ENCODE measurements around the gene FLT4. TPM values are rescaled to one million over a fixed set of nuclear protein-coding genes. Genes with fewer than 3 reads are reported as not detected.

FLT4 gene
- total RNA-seq, 1 experiment from 2014 or later = 0.44 TPM

- ATAC-seq (no peak), DNase-seq (ENCODE audit: low read depth, low spot score) (no peak)
- intact Hi-C loops (cut with micrococcal nuclease; ENCODE audit: unreplicated experiment) (no loop called here), in situ Hi-C loops (cut with HindIII; ENCODE audit: low pct_unique_long_range_greater_than_20kb, low sequenced_read_pairs) (no loop called here)
- Histone ChIP-seq H3K36me3 (ENCODE audit: control insufficient read depth, insufficient read depth, low read length) (no peaks in the 10 kb centered on the region), H3K27ac (ENCODE audit: low read length) (no peak overlapping the region), H3K27me3 (ENCODE audit: control insufficient read depth, insufficient read depth, low read length) (no peaks in the 10 kb centered on the region), H3K4me3 (ENCODE audit: low read depth in 2 of 2, low read length in 2 of 2) (no peak overlapping the region), H3K9me3 (ENCODE audit: control insufficient read depth, insufficient read depth, low read depth, low read length) (no peaks in the 10 kb centered on the region), H3K4me1 (ENCODE audit: control insufficient read depth, insufficient read depth, low read length) (peaks cover 5% of the 10 kb centered on the region)
- CTCF ChIA-PET = interaction anchor here (2.3 kb wide), 1 partner anchor 58 kb away, joined by 9 read pairs; no protein-coding TSS in a partner anchor
- POLR2A ChIA-PET = no interaction called here
- no TSS peak for BruUV-seq (replicated peaks)
- no peak for TF ChIP-seq SIN3A (IDR thresholded peaks at IDR 0.05; ENCODE audit: borderline replicate concordance, insufficient read depth, low read depth, low read length)
- TF ChIP-seq POLR2AphosphoS5 (IDR thresholded peaks at IDR 0.05; ENCODE audit: low read depth, low read length) = no peak
- TF ChIP-seq TCF7L2 (IDR thresholded peaks at IDR 0.05; ENCODE audit: low read depth, low read length) = no peak
- TF ChIP-seq REST (IDR thresholded peaks at IDR 0.05; ENCODE audit: insufficient read depth in 1 of 2, low read depth in 2 of 2, low read length in 1 of 2) = no peak
- no peak for TF ChIP-seq CTCF (IDR thresholded peaks at IDR 0.05)
Measured at GRCh38 chr5:180668835-180669596, 19.6 kb upstream of the FLT4 start.

GRCh38 chr5:180666812-180667211 lies 17.4 kb upstream of the FLT4 start:
- TF ChIP-seq POLR2AphosphoS5 (IDR thresholded peaks at IDR 0.05; ENCODE audit: low read depth, low read length) = no peak
- no peak for ATAC-seq
- H3K4me3 ChIP-seq (ENCODE audit: low read depth in 2 of 2, low read length in 2 of 2) = no peak overlapping the region
- H3K36me3 ChIP-seq (ENCODE audit: control insufficient read depth, insufficient read depth, low read length) = no peaks in the 10 kb centered on the region
- intact Hi-C loops (cut with micrococcal nuclease; ENCODE audit: unreplicated experiment) = no loop called here
- DNase-seq (ENCODE audit: low read depth, low spot score) = no peak
- no peaks in the 10 kb centered on the region for H3K9me3 ChIP-seq (ENCODE audit: control insufficient read depth, insufficient read depth, low read depth, low read length)
- no peaks in the 10 kb centered on the region for H3K27me3 ChIP-seq (ENCODE audit: control insufficient read depth, insufficient read depth, low read length)
- ChIA-PET CTCF (no interaction called here), POLR2A (no interaction called here)
- no peak overlapping the region for H3K27ac ChIP-seq (ENCODE audit: low read length)
- in situ Hi-C loops (cut with HindIII; ENCODE audit: low pct_unique_long_range_greater_than_20kb, low sequenced_read_pairs) = no loop called here
- H3K4me1 ChIP-seq (ENCODE audit: control insufficient read depth, insufficient read depth, low read length) = peaks cover 5% of the 10 kb centered on the region
- no TSS peak for BruUV-seq (replicated peaks)

- peaks cover 6% of the 10 kb centered on the region for H3K27me3 ChIP-seq (ENCODE audit: control insufficient read depth, insufficient read depth, low read length)
- no peak for TF ChIP-seq TCF7L2 (IDR thresholded peaks at IDR 0.05; ENCODE audit: low read depth, low read length)
- no peak for TF ChIP-seq REST (IDR thresholded peaks at IDR 0.05; ENCODE audit: insufficient read depth in 1 of 2, low read depth in 2 of 2, low read length in 1 of 2)
- no peak for TF ChIP-seq CTCF (IDR thresholded peaks at IDR 0.05)
- no peak for TF ChIP-seq POLR2AphosphoS5 (IDR thresholded peaks at IDR 0.05; ENCODE audit: low read depth, low read length)
- no peak for TF ChIP-seq SIN3A (IDR thresholded peaks at IDR 0.05; ENCODE audit: borderline replicate concordance, insufficient read depth, low read depth, low read length)
- H3K4me3 ChIP-seq (ENCODE audit: low read depth in 2 of 2, low read length in 2 of 2) = no peak overlapping the region
- DNase-seq (ENCODE audit: low read depth, low spot score) (no peak), ATAC-seq (no peak)
- BruUV-seq (replicated peaks) = no TSS peak
- ChIA-PET CTCF (interaction anchor here (0.6 kb wide), 1 partner anchor 11 kb away, joined by 3 read pairs; no protein-coding TSS in a partner anchor), POLR2A (no interaction called here)
- no peaks in the 10 kb centered on the region for H3K9me3 ChIP-seq (ENCODE audit: control insufficient read depth, insufficient read depth, low read depth, low read length)
- intact Hi-C loops (cut with micrococcal nuclease; ENCODE audit: unreplicated experiment) = no loop called here
- H3K4me1 ChIP-seq (ENCODE audit: control insufficient read depth, insufficient read depth, low read length) = peaks cover 5% of the 10 kb centered on the region
- in situ Hi-C loops (cut with HindIII; ENCODE audit: low pct_unique_long_range_greater_than_20kb, low sequenced_read_pairs) = no loop called here
- H3K36me3 ChIP-seq (ENCODE audit: control insufficient read depth, insufficient read depth, low read length) = no peaks in the 10 kb centered on the region
- H3K27ac ChIP-seq (ENCODE audit: low read length) = no peak overlapping the region
Measured at GRCh38 chr5:180665682-180666404, 16.4 kb upstream of the FLT4 start.
